GM19467 (cell line): ENCODE data around the gene NOL4.
"Not testable (repeated sequence)": the region's sequence is repeated elsewhere in the genome, so short reads cannot be mapped to it uniquely, and the experiment has no call there.

Source experiments
- ATAC-seq: cut with Tn5 transposase; IDR thresholded peaks from one replicate; pipeline ENCODE4 v1.9.1; 2021; ENCODE audit warnings: mild to moderate bottlenecking, moderate library complexity; ENCODE audit not compliant: unreplicated experiment

Gene NOL4, protein sequence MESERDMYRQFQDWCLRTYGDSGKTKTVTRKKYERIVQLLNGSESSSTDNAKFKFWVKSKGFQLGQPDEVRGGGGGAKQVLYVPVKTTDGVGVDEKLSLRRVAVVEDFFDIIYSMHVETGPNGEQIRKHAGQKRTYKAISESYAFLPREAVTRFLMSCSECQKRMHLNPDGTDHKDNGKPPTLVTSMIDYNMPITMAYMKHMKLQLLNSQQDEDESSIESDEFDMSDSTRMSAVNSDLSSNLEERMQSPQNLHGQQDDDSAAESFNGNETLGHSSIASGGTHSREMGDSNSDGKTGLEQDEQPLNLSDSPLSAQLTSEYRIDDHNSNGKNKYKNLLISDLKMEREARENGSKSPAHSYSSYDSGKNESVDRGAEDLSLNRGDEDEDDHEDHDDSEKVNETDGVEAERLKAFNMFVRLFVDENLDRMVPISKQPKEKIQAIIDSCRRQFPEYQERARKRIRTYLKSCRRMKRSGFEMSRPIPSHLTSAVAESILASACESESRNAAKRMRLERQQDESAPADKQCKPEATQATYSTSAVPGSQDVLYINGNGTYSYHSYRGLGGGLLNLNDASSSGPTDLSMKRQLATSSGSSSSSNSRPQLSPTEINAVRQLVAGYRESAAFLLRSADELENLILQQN

DNA sequence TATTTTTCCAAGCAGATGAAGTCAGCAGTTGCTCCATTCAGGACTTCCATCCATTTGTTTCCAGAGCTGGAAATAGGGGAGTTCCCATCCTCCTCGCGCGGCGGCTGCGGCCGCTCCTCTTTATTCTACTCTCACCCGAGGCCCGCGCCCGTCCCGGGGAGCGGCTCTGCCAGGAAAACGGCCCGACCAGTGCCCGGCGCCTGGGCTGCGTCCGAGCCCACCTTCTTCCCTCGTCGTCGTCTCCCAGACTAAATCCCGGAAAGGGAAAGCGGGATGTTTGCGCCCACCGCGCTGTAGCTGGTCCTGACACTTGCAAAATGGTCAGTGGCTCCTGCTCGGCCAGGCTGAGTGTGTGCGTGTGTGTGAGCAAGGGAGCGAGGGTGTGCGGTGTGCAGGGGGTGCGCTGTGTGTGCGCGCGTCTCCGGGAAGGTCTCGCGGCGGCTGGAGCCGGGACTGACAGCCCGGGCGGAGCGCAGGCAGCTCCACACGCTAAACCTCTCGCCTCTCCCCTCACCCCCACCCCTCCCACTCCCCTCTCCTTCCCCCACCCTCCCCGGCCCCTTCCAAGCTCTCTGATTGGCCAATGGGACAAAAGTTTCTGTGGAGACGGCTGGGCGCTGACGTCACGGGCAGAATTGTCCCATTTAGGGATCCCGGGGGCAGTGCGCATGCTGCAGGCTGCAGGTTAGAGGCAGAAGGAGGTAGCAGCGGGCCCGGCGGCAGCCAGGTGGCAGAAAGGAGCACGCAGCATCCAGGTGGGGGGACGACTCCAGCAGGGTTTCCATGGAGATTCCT lies at the start of gene NOL4:
Gene NOL4, minus strand, starts transcription at position 491 of the 795 bp plus-strand sequence. CDS start 1,660 bp downstream, outside the sequence.
- ATAC-seq: no peak

DNA sequence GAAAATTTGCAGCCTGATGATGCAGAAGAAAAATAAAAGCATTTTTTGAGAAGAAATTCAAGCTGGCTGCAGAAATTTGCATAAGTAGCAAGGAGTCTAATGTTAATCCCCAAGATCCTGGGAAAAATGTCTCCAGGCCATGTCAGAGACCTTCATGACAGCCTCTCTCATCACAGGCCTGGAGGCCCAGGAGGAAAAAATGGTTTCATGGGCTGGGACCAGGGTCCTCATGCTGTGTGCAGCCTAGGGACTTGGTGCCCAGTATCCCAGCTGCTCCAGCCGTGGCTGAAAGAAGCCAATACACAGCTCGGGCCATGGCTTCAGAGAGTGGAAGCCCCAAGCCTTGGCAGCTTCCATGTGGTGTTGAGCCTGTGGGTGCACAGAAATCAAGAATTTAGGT lies 41.3 kb upstream of the NOL4 start:
- not testable (repeated sequence) for ATAC-seq

DNA sequence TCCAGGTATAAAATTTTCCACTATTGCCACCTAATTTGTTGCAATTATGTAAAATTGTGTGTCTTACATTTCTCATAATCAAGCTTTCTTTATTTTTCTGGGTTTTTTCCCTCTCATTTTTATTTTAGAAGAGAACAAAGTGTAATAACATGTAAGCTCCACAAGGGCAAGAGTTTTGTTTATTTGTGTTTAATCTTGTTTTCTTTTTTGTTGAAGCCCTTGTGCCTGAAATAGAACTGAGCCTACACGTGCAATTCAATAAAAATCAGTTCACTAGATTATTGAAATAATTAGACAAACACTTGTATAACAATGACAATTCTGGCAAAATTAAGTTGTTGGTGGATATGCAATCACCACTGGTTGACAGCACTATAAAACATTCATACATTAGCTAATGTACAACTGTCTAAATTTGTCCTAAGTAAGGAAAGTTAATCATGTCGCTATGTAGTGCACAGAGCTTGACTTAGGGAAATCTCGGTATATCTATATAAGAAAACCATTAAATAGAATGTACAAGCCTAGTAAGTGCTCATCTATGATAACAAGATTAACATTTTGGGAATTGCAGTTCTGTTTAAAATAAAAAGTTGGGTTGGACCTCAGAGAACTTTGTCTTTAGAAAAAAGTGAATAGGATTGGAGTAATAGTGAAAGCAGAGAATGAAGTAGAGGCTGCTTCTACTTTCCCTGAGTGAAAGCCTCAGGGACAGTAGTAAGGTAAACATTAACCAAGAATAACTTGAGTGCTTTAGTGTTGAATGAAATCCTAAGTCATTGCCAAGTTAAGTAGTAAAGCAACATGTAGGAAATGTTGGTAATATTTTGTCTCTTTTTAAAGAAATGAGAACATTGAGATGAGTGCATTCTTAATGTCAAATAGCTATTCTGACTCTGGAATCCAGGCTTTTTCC lies 37.4 kb upstream of the NOL4 start:
- ATAC-seq: peak; percentile 94

DNA sequence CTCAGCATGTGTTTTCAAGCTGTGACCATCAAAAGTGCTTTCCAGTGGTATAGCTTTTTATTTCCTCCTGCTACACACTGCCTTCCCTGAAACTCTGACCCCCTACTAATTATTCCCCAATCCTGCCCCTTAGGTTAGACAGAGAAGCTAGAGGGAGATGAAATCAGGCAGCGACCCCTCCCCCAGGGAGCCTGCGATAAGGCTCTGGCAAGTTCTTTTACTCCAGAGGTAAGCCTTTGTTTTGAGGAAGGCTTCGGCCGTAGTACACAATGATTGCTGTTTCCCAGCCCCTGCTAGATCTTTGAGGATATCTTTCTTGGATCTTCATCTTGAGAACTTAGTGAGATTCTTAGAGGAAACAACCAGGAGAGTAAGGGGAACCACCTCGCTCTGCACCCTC lies 33.5 kb upstream of the NOL4 start:
- no peak for ATAC-seq

DNA sequence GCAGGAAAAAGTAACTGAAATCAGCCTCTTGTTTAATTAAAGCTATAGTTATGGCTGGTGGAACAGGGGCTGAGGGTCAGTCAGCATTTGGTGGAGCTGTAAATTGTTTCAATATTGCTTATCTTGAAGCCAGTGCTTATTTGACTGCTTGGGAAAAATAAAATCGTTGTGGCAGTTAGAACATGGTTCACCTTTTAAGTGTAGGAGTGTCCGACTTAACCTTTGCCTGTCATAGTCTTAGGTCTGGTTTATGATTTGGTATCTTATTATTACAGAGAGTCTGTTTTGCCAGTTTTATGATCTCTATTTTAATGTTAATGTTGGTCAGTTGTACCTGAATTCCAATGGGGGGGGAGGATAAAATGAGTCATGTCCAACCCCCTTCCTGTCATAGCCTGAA lies 27.2 kb upstream of the NOL4 start:
- no peak for ATAC-seq

DNA sequence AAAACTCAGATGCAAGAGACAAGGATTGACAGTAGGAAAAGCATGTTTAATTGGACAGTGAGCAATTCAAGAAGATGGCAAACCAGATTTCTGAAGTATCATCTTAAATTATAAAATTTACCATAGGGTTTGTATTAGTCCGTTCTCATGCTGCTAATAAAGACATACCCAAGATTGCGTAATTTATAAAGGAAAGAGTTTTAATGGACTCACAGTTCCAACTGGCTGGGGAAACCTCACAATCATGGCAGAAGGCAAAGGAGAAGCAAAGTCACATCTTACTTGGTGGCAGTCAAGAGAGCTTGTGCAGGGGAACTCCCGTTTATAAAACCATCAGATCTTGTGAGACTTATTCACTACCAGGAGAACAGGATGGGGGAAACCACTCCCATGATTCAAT lies 24.0 kb upstream of the NOL4 start:
- ATAC-seq: no peak

DNA sequence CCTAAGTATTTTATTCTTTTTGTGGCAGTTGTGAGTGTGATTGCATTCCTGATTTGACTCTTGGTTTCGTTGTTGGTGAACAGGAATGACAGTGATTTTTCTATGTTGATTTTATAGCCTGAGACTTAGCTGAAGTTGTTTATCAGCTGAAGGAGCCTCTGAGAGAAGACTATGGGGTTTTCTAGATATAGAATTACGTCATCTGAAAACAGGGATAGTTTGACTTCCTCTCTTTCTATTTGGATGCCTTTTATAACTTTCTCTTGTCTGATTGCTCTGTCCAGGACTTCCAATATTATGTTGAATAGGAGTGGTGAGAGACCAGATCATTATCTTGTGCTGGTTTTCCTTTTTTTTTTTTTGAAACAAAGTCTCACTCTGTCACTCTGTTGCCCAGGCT lies 18.0 kb upstream of the NOL4 start:
- ATAC-seq: no peak

DNA sequence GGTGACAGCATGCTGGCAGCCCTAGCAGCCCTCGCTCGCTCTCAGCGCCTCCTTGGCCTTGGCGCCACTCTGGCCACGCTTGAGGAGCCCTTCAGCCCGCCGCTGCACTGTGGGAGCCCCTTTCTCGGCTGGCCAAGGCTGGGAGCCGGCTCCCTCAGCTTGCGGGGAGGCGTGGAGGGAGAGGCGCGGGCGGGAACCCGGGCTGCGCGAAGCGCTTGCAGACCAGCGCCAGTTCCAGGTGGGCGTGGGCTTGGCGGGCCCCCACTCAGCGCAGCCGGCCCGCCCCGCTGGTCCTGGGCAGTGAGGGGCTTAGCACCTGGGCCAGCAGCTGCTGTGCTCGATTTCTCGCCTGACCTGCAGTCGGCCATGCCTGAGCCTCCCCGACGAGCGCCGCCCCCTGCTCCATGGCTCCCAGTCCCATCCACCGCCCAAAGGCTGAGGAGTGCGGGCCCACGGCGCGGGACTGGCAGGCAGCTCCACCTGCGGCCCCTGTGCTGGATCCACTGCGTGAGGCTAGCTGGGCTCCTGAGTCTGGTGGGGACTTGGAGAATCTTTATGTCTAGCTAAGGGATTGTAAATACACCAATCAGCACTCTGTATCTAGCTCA lies 9.2 kb upstream of the NOL4 start:
- ATAC-seq: not testable (repeated sequence)

DNA sequence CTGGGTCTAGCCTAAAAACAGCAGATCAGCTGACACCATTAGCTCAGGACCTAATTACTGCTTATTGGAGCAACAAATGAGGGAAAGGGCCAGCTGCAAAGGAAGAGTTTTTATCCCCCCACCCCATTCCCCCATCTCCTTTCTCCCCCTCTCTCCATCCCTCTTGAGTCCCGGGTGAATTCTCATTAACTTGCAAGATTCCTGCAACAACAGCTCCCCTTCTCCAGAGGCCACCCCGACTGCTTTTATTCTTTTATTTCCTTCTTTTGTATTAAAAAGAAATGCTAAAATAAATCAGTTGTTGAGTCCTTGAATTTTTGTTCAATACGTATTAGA lies 473 bp upstream of the NOL4 start:
- no peak for ATAC-seq

DNA sequence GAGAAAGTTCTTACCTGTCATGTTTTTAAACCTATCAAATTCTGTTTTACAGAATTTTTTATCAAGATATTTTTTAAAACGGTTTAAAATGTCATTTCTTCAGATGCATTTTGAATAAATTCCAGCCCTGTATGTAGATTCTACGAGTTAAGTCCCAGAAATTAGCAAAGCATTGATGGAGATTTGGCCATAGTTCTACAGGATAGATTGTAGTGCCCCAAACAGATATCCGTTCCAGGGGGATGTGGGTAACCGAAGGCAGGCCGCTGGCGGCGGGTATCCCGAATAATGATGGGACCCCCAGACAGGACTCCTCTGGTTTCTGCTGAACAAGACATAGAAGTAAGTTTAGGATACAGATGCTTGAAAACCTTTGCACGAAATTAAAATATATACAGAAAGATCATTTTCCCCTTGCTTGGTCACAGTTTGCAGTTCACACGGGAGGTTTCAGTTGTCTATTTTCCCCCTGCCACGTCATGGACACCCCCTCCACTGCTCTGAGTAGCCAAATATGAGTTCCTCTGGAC lies 755 bp downstream of the NOL4 start:
- no peak for ATAC-seq

DNA sequence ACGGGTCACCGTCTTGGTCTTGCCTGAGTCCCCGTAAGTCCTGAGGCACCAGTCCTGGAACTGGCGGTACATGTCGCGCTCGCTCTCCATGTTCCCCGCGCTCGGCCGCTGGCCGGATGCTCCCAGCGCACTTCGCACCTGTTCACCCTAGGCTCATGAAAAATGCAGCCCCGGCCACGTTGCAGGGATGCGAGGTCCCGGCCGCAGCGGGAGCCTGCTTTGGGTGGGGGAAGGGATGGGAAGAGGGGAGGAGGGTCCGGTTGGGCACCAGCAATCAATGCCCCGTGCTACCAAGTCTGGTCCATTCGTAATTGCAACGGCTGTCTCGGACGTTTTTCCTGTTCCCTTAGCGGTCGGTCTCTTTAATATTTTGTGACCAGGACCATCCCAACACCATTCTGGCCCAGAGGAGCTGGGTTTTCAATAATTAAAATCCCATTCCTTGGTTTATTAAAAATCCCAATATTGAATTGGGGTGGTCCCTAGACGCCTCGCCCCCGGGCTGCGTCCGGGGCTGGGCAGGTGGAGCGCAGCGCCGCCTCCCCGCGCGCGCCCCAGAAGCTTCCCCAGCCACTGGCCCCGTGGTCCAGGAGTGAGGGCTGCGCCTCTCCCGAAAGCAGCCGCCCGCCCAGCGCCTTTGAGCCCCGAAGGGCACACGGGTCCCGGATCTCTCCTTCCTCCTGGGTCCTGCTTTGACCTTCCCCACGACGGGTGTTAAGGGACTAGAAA lies 1.4 kb downstream of the NOL4 start:
- no peak for ATAC-seq

DNA sequence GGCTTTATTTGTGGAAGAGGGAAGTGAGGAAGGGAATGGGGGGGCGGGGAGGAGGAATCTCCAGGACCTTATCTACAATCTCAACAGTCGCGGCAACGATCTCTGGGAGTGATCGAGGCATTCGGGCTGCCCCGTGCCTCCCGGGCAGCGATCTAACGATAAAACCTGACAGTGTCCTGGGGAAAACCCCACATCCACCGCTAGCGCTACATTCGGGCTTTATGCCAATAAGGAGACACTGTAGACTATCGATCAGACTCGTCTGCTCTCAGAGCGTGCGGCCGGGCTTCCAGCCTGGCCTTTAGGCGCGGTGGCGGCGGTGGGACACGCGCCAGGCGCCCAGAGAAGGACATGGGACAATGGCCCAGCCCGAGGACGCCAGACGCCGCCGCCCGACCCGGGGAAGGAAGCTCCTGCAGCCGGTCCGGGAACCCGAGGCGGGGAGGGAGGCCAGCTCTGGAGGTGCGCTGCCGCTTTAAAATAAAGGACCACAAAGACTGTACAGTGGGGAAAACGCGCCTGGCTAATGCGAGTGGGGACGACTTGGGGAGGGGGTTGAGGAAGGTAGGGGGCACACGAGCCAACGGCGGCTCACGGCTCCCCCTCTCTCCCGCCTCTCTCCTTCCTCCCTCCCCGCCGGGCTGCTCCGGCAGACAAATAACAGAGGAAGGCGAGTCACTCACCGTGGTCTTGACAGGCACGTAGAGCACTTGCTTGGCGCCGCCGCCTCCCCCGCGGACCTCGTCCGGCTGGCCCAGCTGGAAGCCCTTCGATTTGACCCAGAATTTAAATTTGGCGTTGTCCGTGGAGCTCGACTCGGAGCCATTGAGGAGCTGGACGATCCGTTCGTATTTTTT lies 2.2 kb downstream of the NOL4 start:
- peak; percentile 47 for ATAC-seq

DNA sequence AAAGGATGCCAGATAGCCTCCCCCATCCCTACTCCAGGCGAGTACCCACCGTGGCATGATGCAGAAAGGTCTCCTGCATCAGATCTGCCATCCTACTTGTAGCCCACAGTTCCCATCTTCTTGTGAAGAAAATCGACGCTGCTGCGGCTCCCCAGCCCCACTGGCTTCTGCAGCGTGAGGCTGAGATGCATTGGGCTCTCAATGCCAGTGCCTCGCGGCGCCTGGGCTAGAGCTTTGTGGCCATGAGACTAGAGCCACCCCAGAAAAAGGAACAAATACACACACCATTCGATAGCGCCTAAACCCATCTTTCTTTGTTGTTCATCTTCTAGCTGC lies 2.8 kb downstream of the NOL4 start:
- ATAC-seq: no peak

DNA sequence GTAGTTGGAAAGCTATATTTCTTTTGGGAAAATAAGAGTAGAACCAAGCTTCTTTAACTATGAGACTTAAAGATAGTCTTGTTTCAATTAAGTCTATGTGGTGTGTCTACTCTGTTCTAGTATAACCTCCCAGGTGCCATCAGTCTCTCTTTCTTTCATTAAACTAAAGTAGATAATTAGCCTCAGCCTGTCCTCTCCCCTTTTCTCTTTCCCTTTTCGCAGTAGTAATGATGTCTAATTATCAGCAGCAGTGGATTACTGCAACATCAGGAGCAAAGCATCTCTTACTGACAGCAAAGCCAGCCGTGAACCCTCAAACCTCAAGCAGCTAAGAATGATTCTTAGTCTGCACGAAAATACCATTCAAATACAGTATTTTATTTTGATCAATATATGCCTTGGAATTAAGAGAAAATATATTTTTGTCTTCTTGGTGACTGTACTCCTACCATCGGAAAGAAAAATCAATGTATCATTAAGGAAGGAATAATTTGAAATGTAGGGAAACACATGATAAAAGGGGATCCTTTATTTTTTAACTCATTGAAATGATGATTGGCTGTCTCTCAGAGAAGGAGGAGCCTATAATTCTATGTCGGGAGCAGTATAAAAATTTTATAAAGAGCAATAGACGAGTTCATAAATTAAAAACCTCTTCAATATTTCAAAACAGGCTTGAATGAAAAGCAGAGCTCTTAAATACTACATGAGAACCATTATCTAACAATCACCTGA lies 4.5 kb downstream of the NOL4 start:
- ATAC-seq: no peak

DNA sequence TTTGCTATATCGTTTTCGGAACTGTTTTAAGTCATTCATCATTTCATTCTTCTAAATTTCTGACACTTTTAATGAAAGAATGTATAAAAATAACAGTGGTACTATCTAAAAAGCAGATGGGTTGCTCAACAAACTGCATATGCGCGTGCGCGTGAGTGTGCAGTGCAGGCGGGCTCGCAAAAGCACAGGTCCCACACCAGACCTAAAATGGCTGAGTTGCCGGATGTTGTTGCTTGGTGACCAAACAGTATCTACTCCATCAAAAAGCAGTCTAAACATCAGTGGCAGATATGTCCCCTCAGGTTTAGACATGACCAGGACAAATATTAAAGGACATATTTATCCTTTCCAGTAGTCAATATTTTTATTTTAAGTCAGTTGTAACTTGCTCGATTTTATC lies 5.1 kb downstream of the NOL4 start:
- no peak for ATAC-seq

DNA sequence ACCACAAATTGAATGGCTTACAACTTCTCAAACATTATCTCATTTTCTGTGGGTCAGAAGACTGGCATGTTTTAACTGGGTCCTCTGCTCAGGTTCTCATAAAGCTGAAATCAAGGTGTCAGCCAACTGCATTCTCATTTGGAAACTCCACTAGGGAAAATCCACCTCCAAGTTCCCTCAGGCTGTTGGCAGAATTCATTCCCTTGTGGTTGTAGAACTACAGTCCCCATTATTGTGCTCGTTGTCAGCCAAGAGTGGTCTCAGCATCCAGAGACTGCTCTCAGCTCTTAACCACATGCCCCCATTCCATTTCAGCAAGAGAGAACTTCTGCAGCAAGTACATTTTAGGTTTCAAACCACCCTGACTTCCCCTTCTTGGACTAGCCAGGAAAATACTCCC lies 12.2 kb downstream of the NOL4 start:
- no peak for ATAC-seq

DNA sequence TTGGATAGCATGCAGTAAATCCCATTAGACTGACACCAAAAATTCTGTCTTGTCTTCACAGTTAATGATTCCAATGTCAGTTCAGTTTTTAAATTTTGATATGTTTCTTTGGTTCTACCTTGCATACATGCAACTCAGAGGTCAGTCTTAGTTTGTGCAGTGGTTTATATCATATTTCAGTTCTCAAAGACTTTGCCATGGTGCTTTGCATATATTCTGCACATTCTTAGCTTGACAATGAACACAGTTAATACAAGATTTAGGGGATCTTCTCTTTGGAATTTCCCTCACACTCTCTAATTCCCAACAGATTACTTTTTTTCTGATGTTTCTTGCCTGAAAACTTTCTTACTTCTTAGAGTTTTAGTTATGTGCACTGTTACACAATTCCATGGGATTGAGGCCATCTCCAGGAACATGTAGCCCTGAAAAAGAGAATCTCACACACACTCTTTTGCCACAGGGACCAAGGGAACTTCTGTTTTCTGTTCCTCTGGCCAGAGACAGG lies 17.3 kb downstream of the NOL4 start:
- ATAC-seq: no peak

DNA sequence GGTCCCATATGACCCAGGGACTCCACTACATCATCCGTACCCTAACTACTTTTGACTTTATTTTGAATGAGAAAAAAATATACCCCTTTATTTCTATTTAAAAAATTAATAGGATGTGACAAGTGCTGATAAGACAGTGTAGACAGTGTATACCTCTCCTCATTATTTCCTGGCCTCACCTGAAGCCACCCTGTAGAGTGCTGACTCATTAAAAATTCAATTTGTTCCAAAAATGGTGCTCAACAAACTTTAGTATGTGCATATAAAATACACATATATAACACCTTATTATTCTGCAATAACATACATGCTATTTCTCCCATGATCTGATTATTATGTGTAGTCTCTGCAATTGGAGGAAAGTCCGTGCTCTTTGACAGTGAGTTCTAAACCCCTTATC lies 20.8 kb downstream of the NOL4 start:
- no peak for ATAC-seq
